Bronchial epithelial cell (primary cell): ENCODE measurements around the gene HSF4. TPM values are rescaled to one million over a fixed set of nuclear protein-coding genes. Genes with fewer than 3 reads are reported as not detected.

Experiments used
- DNase-seq: peaks from one replicate; pipeline ENCODE4 v3.0.0-alpha.2; 2010; ENCODE audit warnings: low read depth
- FAIRE-seq: peaks from 2 replicates; lab custom pipeline; 2011; peaks lifted over from hg19 to GRCh38; lab: Jason Lieb, UNC
- H3K27me3 ChIP-seq: 2 replicates; pipeline ENCODE4 v1.5.1; 2011; ENCODE audit warnings: low read length; ENCODE audit not compliant: control insufficient read depth, insufficient read depth
- H3K36me3 ChIP-seq: 2 replicates; pipeline ENCODE4 v1.5.1; 2011; ENCODE audit warnings: low read length; ENCODE audit not compliant: control insufficient read depth, insufficient read depth
- H3K4me3 ChIP-seq: 2 replicates; pipeline ENCODE4 v1.5.1; 2011; ENCODE audit warnings: mild to moderate bottlenecking, low read depth, low read length, control low read depth
- CTCF ChIP-seq: IDR thresholded peaks from 2 replicates; pipeline ENCODE4 v1.5.1; 2011; ENCODE audit warnings: mild to moderate bottlenecking, moderate library complexity, low read length, control low read depth, inconsistent platforms; ENCODE audit not compliant: insufficient read depth, severe bottlenecking
- total RNA-seq: library from RNA; depleted of rRNA; stranded (reverse); fragments of >200 nt; gene quantifications from 2 replicates; pipeline ENCODE4 v1.2.1, GENCODE V29; 2014

HSF4 gene
- total RNA-seq, 1 donor from 2014 or later = 3.7 TPM

DNA sequence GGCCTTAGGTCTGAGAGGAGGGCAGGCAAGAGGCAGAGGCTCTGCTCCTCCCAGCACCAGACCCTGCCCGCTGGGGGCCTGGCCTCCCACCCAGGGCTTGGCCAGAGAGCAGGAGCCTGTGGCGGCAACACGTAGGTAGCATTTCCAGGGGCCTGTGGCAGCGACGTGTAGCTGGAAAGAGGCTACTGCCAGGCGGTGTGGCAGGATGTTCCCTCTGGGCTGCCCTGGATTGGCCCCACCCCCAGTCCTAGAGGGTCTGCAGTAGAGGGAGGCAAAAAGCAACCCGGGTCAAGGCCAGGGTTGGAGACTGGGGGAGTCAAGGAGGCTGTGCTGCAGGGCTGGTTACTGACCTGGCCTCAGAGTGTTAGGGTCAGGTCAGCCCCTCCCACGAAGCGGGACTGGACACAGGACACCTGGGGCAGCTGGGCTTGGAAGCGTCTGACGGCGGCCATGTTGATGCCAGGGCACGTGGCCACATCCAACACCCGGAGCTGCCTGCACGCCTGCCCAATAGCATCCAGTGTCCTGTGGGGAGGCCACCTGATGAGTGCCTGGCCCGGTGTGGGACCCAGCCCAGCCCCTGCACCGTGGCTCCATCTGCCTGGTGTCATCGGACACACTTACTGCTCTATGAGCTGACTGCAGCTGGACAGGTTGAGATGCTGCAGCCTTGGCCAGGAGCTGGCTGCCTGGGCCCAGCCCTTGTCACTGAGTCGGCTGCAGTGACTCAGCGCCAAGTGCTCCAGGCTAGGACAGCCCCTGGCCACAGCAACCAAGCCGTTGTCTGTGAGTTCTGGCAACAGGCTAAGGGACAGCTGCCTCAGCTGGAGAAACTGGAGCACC, 42.9 kb downstream of the HSF4 start:
- peaks cover 12% of the 10 kb centered on the region for H3K36me3 ChIP-seq
- peak; percentile 61 for DNase-seq
- FAIRE-seq = no peak
- TF ChIP-seq CTCF = no peak
- no peaks in the 10 kb centered on the region for H3K27me3 ChIP-seq
- H3K4me3 ChIP-seq = no peak overlapping the region

DNA sequence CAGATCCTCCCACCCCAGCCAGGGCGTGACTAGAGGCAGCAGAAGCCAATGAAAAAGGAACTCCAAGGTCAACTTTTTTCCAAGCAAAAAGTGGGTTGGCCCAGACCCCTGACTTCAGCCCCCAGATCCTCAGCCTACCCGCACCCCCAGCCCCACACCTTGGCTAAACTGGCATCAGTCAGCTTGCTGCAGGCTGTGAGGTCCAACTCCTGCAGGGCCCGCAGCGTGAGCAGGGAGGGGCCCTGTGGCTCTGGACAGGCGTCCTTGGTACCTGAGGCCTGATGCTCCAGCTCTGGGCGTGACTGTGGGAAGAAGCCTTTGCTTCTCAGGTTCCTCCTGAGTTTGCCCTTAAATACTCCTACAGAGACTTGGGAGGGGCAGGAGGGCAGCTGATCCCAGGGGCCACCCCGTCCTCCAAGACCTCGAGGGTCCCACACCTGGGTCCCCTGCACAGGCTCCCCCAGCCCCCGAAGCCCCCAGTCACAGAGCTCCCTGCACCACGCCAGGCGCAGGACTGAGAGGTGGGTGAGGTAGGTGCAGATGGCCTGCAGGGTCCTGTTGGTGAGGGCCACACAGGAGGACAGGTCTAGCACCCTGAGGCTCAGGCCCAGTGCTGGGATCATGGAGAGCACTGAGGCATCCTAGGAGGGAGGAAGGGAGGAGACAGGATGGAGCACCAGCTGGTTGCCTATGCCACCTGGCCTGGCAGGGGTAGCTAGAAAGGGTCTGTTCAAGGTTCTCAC, 43.8 kb downstream of the HSF4 start:
- FAIRE-seq = no peak
- Histone ChIP-seq H3K36me3 (peaks cover 8% of the 10 kb centered on the region), H3K27me3 (no peaks in the 10 kb centered on the region), H3K4me3 (no peak overlapping the region)
- TF ChIP-seq CTCF = no peak
- DNase-seq = no peak

DNA sequence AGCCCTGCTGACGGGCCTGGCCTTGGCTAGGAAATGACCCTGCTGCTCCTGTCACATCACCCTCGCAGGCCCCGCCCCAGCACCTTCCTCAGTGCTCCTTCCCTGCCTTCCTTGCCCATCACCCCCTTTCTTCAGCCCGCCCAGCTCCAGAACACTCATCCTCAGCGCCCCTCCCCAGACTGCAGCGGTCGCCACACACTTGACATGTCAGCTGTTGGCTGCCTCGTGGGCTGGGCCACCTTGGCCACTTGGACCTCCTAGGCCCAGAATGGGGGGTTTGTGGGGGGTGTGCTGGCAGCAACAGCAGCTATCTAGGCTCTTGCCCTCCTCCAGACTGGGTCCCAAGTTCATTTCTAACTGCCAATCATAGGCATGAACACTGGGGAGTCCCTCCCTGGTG, 45.0 kb downstream of the HSF4 start:
- no peak for DNase-seq
- TF ChIP-seq CTCF = no peak
- no peak for FAIRE-seq

DNA sequence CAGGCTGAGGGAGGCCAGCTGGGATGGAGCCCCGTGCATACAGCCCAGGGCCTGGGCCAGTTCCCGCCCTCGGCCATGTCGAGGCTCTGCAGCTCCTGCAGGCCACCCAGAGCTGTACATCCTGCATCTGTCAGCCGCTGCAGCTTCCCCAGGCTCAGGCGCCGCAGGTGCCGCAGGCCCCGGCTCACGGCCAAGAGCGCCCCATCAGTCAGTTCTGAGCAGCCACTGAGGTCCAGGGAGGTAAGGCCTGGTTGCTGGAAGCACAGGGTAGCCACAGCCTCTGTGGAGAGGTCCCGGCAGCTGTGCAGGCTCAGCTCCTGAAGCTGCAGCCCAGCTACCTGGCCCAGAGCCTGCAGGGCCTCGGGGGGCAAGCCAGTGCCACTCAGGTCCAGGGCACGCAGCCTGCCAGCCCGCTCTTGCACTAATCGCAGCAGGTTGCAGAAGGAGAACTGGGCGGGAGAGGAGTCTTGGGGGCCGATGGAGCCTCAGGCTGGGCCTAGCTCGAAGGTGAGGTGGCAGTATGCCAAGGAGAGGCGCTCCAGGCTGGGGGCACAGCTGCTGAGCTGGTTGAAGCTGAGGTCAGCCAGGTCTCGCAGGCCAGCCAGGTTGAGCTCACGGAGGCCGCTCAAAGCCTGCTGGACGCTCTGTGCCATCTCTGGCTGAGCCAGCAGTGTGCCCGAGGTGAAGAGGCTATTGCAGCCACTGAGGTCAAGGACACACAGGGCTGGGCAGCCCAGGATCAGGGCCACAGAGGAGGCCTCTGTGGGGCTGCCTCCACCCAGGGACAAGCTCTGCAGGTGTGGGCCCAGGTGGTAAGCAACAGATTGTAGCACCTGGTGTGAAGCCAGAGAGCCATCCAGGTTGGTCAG, 45.8 kb downstream of the HSF4 start:
- no peaks in the 10 kb centered on the region for H3K36me3 ChIP-seq
- no peaks in the 10 kb centered on the region for H3K27me3 ChIP-seq
- no peak for TF ChIP-seq CTCF
- DNase-seq (no peak), FAIRE-seq (no peak)
- H3K4me3 ChIP-seq = no peak overlapping the region

More for the DNA sequence above, 45.0 kb downstream of the HSF4 start:
- H3K36me3 ChIP-seq = no peaks in the 10 kb centered on the region
- H3K27me3 ChIP-seq = no peaks in the 10 kb centered on the region
- no peak overlapping the region for H3K4me3 ChIP-seq

- no peak overlapping the region for H3K4me3 ChIP-seq
- H3K27me3 ChIP-seq = no peaks in the 10 kb centered on the region
- TF ChIP-seq CTCF = no peak
- H3K36me3 ChIP-seq = no peaks in the 10 kb centered on the region
- DNase-seq (no peak), FAIRE-seq (peak; percentile 96)
These were observed 47.1 kb downstream of the HSF4 start for GRCh38 chr16:67211674-67212073.
